Activated naive CD4-positive, alpha-beta T cell treated with anti-CD3 and anti-CD28 coated beads for 36 hours (primary cell): Measurements from ENCODE around the gene CARS2. TPM values are rescaled to one million over a fixed set of nuclear protein-coding genes. Genes with fewer than 3 reads are reported as not detected.
A peak's percentile ranks its signal among the peaks of the same experiment; 100 is the strongest.
"Not testable (repeated sequence)": the region's sequence is repeated elsewhere in the genome, so short reads cannot be mapped to it uniquely, and the experiment has no call there.

Experiments
- CTCF ChIA-PET: fragments of 350-600 bp; sonication (Branson Sonifier 250); formaldehyde crosslinking; loops from one replicate; lab custom pipeline; 2021; ENCODE audit warnings: antibody characterized with exemption; lab: Charles Lee
- DNase-seq: peaks from one replicate; pipeline ENCODE4 v3.0.0-alpha.2; 2020
- H3K27ac Mint-ChIP-seq: one replicate; pipeline ENCODE4 v1.8.0; 2021; ENCODE audit warnings: mild to moderate bottlenecking, mixed read lengths
- H3K27me3 Mint-ChIP-seq: one replicate; pipeline ENCODE4 v1.8.0; 2021; ENCODE audit warnings: low read depth, mixed read lengths
- H3K36me3 Mint-ChIP-seq: one replicate; pipeline ENCODE4 v1.8.0; 2021; ENCODE audit warnings: low read depth, mixed read lengths
- H3K4me1 Mint-ChIP-seq: one replicate; pipeline ENCODE4 v1.8.0; 2021; ENCODE audit warnings: low read depth, mixed read lengths
- H3K4me3 Mint-ChIP-seq: one replicate; pipeline ENCODE4 v1.8.0; 2021; ENCODE audit warnings: mild to moderate bottlenecking, moderate library complexity, mixed read lengths
- H3K9me3 Mint-ChIP-seq: one replicate; pipeline ENCODE4 v1.8.0; 2021; ENCODE audit warnings: mixed read lengths
- intact Hi-C: fragments of 100-400 bp; cut with micrococcal nuclease; formaldehyde crosslinking; loops from one replicate; pipeline ENCODE4 v1.15.1; 2023
- total RNA-seq, 2 experiments: library from RNA; stranded (reverse); gene quantifications; one replicate each; pipeline ENCODE4 v1.2.3, GENCODE V29; 2021

The CARS2 gene
- 10 to 100 TPM; 42.4 to 44.2 TPM for total RNA-seq

GRCh38 chr13:110705826-110706569 lies at the start of gene CARS2:
Gene CARS2 (minus strand): TSS chr13:110706116. CDS start chr13:110706093, 23 bp downstream.
- Mint-ChIP-seq H3K9me3 (no peaks in the 10 kb centered on the region), H3K36me3 (peaks cover 16% of the 10 kb centered on the region), H3K27ac (peak within 1 kb of the TSS; percentile 87), H3K4me3 (peak within 1 kb of the TSS; percentile 93), H3K4me1 (peaks cover 42% of the 10 kb centered on the region), H3K27me3 (no peaks in the 10 kb centered on the region)
- CTCF ChIA-PET, result interaction anchor here (0.6 to 1.1 kb wide), 2 partner anchors 19 to 89 kb away, joined by 3 to 5 read pairs; no protein-coding TSS in a partner anchor
- intact Hi-C loops, result loop anchor here (1.0 kb wide), 2 partner anchors 9 to 113 kb away; no protein-coding TSS in a partner anchor
- DNase-seq, result peak; percentile 95

GRCh38 chr13:110748271-110748670 lies 42.4 kb upstream of the CARS2 start:
- H3K36me3 Mint-ChIP-seq, result peaks cover 6% of the 10 kb centered on the region
- CTCF ChIA-PET, result interaction anchor here (1.1 kb wide), 1 partner anchor 26 kb away, joined by 3 read pairs; no protein-coding TSS in a partner anchor
- no peak for DNase-seq
- H3K27ac Mint-ChIP-seq, result no peak overlapping the region
- H3K4me3 Mint-ChIP-seq, result no peak overlapping the region
- no peaks in the 10 kb centered on the region for H3K4me1 Mint-ChIP-seq
- H3K9me3 Mint-ChIP-seq, result peaks cover 11% of the 10 kb centered on the region
- no peaks in the 10 kb centered on the region for H3K27me3 Mint-ChIP-seq
- intact Hi-C loops, result no loop called here

- H3K9me3 Mint-ChIP-seq, result peaks cover 17% of the 10 kb centered on the region
- no peak overlapping the region for H3K27ac Mint-ChIP-seq
- DNase-seq, result no peak
- no peaks in the 10 kb centered on the region for H3K27me3 Mint-ChIP-seq
- H3K36me3 Mint-ChIP-seq, result peaks cover 8% of the 10 kb centered on the region
- no peak overlapping the region for H3K4me3 Mint-ChIP-seq
- intact Hi-C loops, result no loop called here
- H3K4me1 Mint-ChIP-seq, result no peaks in the 10 kb centered on the region
- CTCF ChIA-PET, result interaction anchor here (0.6 kb wide), 1 partner anchor 152 kb away, joined by 3 read pairs; no protein-coding TSS in a partner anchor
These were observed 40.5 kb upstream of the CARS2 start for GRCh38 chr13:110746438-110746837.

- CTCF ChIA-PET, result no interaction called here
- H3K4me1 Mint-ChIP-seq, result no peaks in the 10 kb centered on the region
- H3K9me3 Mint-ChIP-seq, result peaks cover 14% of the 10 kb centered on the region
- H3K36me3 Mint-ChIP-seq, result peaks cover 5% of the 10 kb centered on the region
- intact Hi-C loops, result no loop called here
- DNase-seq, result no peak
- no peaks in the 10 kb centered on the region for H3K27me3 Mint-ChIP-seq
- no peak overlapping the region for H3K4me3 Mint-ChIP-seq
- H3K27ac Mint-ChIP-seq, result no peak overlapping the region
These were observed 37.8 kb upstream of the CARS2 start for GRCh38 chr13:110743687-110744086.

- Mint-ChIP-seq H3K36me3 (peaks cover 1% of the 10 kb centered on the region), H3K4me1 (peaks cover 2% of the 10 kb centered on the region)
- CTCF ChIA-PET, result no interaction called here
These were observed 31.6 kb upstream of the CARS2 start for GRCh38 chr13:110737555-110737954.

GRCh38 chr13:110734561-110734960 lies 28.6 kb upstream of the CARS2 start:
- Mint-ChIP-seq H3K27me3 (no peaks in the 10 kb centered on the region), H3K9me3 (peaks cover 3% of the 10 kb centered on the region), H3K4me3 (no peak overlapping the region), H3K27ac (no peak overlapping the region), H3K4me1 (peaks cover 2% of the 10 kb centered on the region), H3K36me3 (no peaks in the 10 kb centered on the region)
- DNase-seq, result no peak
- CTCF ChIA-PET, result interaction anchor here (0.6 to 0.7 kb wide), 2 partner anchors 17 to 19 kb away, joined by 3 read pairs; no protein-coding TSS in a partner anchor
- intact Hi-C loops, result no loop called here

More at GRCh38 chr13:110737555-110737954, 31.6 kb upstream of the CARS2 start:
- intact Hi-C loops, result no loop called here
- peaks cover 3% of the 10 kb centered on the region for H3K9me3 Mint-ChIP-seq
- H3K27ac Mint-ChIP-seq, result no peak overlapping the region
- no peak overlapping the region for H3K4me3 Mint-ChIP-seq
- DNase-seq, result no peak
- no peaks in the 10 kb centered on the region for H3K27me3 Mint-ChIP-seq

- H3K9me3 Mint-ChIP-seq, result no peaks in the 10 kb centered on the region
- DNase-seq, result no peak
- CTCF ChIA-PET, result no interaction called here
These were observed 25.2 kb upstream of the CARS2 start for GRCh38 chr13:110731072-110731471.

GRCh38 chr13:110726726-110727125 lies 20.8 kb upstream of the CARS2 start:
- intact Hi-C loops, result loop anchor here (1.0 kb wide), 1 partner anchor 11 kb away; no protein-coding TSS in a partner anchor
- Mint-ChIP-seq H3K27me3 (no peaks in the 10 kb centered on the region), H3K36me3 (no peaks in the 10 kb centered on the region), H3K27ac (peak overlapping the region; percentile 84), H3K9me3 (no peaks in the 10 kb centered on the region), H3K4me3 (peak overlapping the region; percentile 34), H3K4me1 (peaks cover 22% of the 10 kb centered on the region)
- peak; percentile 78 for DNase-seq
- CTCF ChIA-PET, result no interaction called here

More at GRCh38 chr13:110731072-110731471, 25.2 kb upstream of the CARS2 start:
- H3K27ac Mint-ChIP-seq, result no peak overlapping the region
- H3K4me1 Mint-ChIP-seq, result peaks cover 15% of the 10 kb centered on the region
- no peaks in the 10 kb centered on the region for H3K27me3 Mint-ChIP-seq
- H3K4me3 Mint-ChIP-seq, result no peak overlapping the region
- intact Hi-C loops, result no loop called here
- no peaks in the 10 kb centered on the region for H3K36me3 Mint-ChIP-seq

GRCh38 chr13:110726153-110726552 lies 20.2 kb upstream of the CARS2 start:
- H3K36me3 Mint-ChIP-seq, H3K27me3 Mint-ChIP-seq, CTCF ChIA-PET, H3K9me3 Mint-ChIP-seq: not testable (repeated sequence)
- peak; percentile 26 for DNase-seq
- Mint-ChIP-seq H3K4me1 (peaks cover 22% of the 10 kb centered on the region), H3K4me3 (peak overlapping the region; percentile 9), H3K27ac (peak overlapping the region; percentile 84)
- intact Hi-C loops, result loop anchor here (1.0 kb wide), 1 partner anchor 11 kb away; no protein-coding TSS in a partner anchor

- peaks cover 10% of the 10 kb centered on the region for H3K36me3 Mint-ChIP-seq
- CTCF ChIA-PET, result interaction anchor here (0.8 kb wide), 1 partner anchor 97 kb away, joined by 3 read pairs; no protein-coding TSS in a partner anchor
- peaks cover 27% of the 10 kb centered on the region for H3K4me1 Mint-ChIP-seq
- no peak overlapping the region for H3K4me3 Mint-ChIP-seq
- no peak for DNase-seq
- no peaks in the 10 kb centered on the region for H3K27me3 Mint-ChIP-seq
- H3K9me3 Mint-ChIP-seq, result no peaks in the 10 kb centered on the region
- intact Hi-C loops, result no loop called here
- peak overlapping the region; percentile 6 for H3K27ac Mint-ChIP-seq
These were observed 17.7 kb upstream of the CARS2 start for GRCh38 chr13:110723598-110723997.

- H3K36me3 Mint-ChIP-seq, result peaks cover 10% of the 10 kb centered on the region
- H3K27me3 Mint-ChIP-seq, result no peaks in the 10 kb centered on the region
- DNase-seq, result no peak
- intact Hi-C loops, result no loop called here
- peaks cover 26% of the 10 kb centered on the region for H3K4me1 Mint-ChIP-seq
- H3K27ac Mint-ChIP-seq, result no peak overlapping the region
- H3K4me3 Mint-ChIP-seq, result no peak overlapping the region
- CTCF ChIA-PET, result no interaction called here
- no peaks in the 10 kb centered on the region for H3K9me3 Mint-ChIP-seq
These were observed 17.1 kb upstream of the CARS2 start for GRCh38 chr13:110722971-110723370.

- Mint-ChIP-seq H3K4me3 (no peak overlapping the region), H3K4me1 (peaks cover 22% of the 10 kb centered on the region), H3K36me3 (peaks cover 14% of the 10 kb centered on the region), H3K9me3 (no peaks in the 10 kb centered on the region), H3K27me3 (no peaks in the 10 kb centered on the region), H3K27ac (no peak overlapping the region)
- CTCF ChIA-PET, result no interaction called here
- intact Hi-C loops, result no loop called here
- DNase-seq, result no peak
These were observed 13.3 kb upstream of the CARS2 start for GRCh38 chr13:110719036-110719710.
